HCT116 (cell line): ENCODE measurements around the gene SUMO3. TPM values are rescaled to one million over a fixed set of nuclear protein-coding genes. Genes with fewer than 3 reads are reported as not detected.
A peak's percentile ranks its signal among the peaks of the same experiment; 100 is the strongest.

Experiments used
- ATAC-seq: fragments of 200-7000 bp; cut with Tn5 transposase; 2 replicates; pipeline ENCODE4 v1.9.1; 2020; ENCODE audit warnings: mild to moderate bottlenecking, moderate library complexity
- BruUV-seq: library from RNA; stranded (reverse); fragments of 400-500 nt; replicated peaks from 2 replicates; lab custom pipeline; 2021; lab: Mats Ljungman, UMichigan
- CTCF ChIA-PET: fragments of 300-600 bp; sonication (Branson Sonifier 250); formaldehyde crosslinking; loops from one replicate; lab custom pipeline; 2021; ENCODE audit warnings: antibody characterized with exemption; lab: Charles Lee
- POLR2A ChIA-PET: fragments of 300-600, 350-600 bp; sonication (Branson Sonifier 250); formaldehyde crosslinking; loops from one replicate; lab custom pipeline; 2021; ENCODE audit warnings: antibody characterized with exemption; lab: Charles Lee
- RAD21 ChIA-PET, 2 experiments: fragments of 300-600 bp; sonication (Branson Sonifier 250); formaldehyde crosslinking; loops; one replicate each; lab custom pipeline; 2023; ENCODE audit warnings: low total read pairs in 2 of 2; ENCODE audit not compliant: uncharacterized antibody in 2 of 2, unreplicated experiment in 2 of 2, low non-redundant PET in 1 of 2; lab: Charles Lee
- DNase-seq: peaks from one replicate; pipeline ENCODE4 v3.0.0-alpha.2; 2010; ENCODE audit warnings: low read depth, low spot score
- H2AFZ ChIP-seq: fragments of 200-600 bp; shearing (Covaris generic), sonication (generic); 2 replicates; pipeline ENCODE4 v1.6.1; 2017; ENCODE audit warnings: low read depth, mixed run types, mixed read lengths, antibody characterized with exemption, low read length; ENCODE audit not compliant: poor library complexity, severe bottlenecking
- H3K27ac ChIP-seq: 2 replicates; pipeline ENCODE4 v1.5.1; 2012; ENCODE audit warnings: low read depth, low read length
- H3K27me3 ChIP-seq: fragments of 200-600 bp; sonication (generic); 2 replicates; pipeline ENCODE4 v1.6.1; 2016; ENCODE audit warnings: mixed run types, low read length, mixed read lengths; ENCODE audit not compliant: insufficient read depth
- H3K36me3 ChIP-seq, 2 experiments: fragments of 200-500 bp in 1 of 2; fragments of 200-600 bp in 1 of 2; sonication (Bioruptor generic) in 1 of 2; sonication (generic) in 1 of 2; 2 replicates each; pipeline versions ENCODE4 v1.5.1 to v1.6.1; 2014 to 2016; ENCODE audit warnings: low read length in 2 of 2, inconsistent platforms in 1 of 2, mixed read lengths in 1 of 2, mixed run types in 1 of 2; ENCODE audit not compliant: insufficient read depth in 2 of 2, control insufficient read depth in 1 of 2
- H3K4me1 ChIP-seq, 2 experiments: fragments of 200-600 bp in 1 of 2; sonication (generic) in 1 of 2; 2 replicates each; pipeline versions ENCODE4 v1.5.1 to v1.6.1; 2012 to 2017; ENCODE audit warnings: low read length in 2 of 2, inconsistent platforms in 1 of 2, mild to moderate bottlenecking in 1 of 2, mixed read lengths in 1 of 2, mixed run types in 1 of 2, moderate library complexity in 1 of 2; ENCODE audit not compliant: insufficient read depth in 2 of 2, control insufficient read depth in 1 of 2
- H3K4me2 ChIP-seq: fragments of 200-600 bp; sonication (generic); 2 replicates; pipeline ENCODE4 v1.6.1; 2017; ENCODE audit warnings: mixed run types, low read length, mixed read lengths
- H3K4me3 ChIP-seq, 2 experiments: fragments of 200-600 bp in 1 of 2; sonication (generic) in 1 of 2; replicated peaks in 1 of 2; 2 replicates each; pipeline ENCODE4 v1.5.1; 2011 to 2016; ENCODE audit warnings: low read length in 2 of 2, control low read depth in 1 of 2, low read depth in 1 of 2, mild to moderate bottlenecking in 1 of 2, mixed read lengths in 1 of 2, mixed run types in 1 of 2
- H3K79me2 ChIP-seq: fragments of 200-600 bp; sonication (generic); 2 replicates; pipeline ENCODE4 v1.6.1; 2017; ENCODE audit warnings: mild to moderate bottlenecking, mixed run types, low read length, moderate library complexity, mixed read lengths; ENCODE audit not compliant: insufficient read depth
- H3K9ac ChIP-seq: fragments of 200-600 bp; sonication (generic); 2 replicates; pipeline ENCODE4 v1.6.1; 2016; ENCODE audit warnings: low read length, mixed read lengths
- H3K9me2 ChIP-seq: fragments of 200-600 bp; sonication (generic), shearing (Covaris generic); 2 replicates; pipeline ENCODE4 v1.6.1; 2017; ENCODE audit warnings: mixed run types, mild to moderate bottlenecking, moderate library complexity; ENCODE audit not compliant: insufficient read depth
- H3K9me3 ChIP-seq, 2 experiments: fragments of 200-500 bp in 1 of 2; fragments of 200-600 bp in 1 of 2; sonication (Bioruptor generic) in 1 of 2; sonication (generic) in 1 of 2; 2 replicates each; pipeline ENCODE4 v1.6.1; 2014 to 2017; ENCODE audit warnings: low read length in 2 of 2, mixed read lengths in 2 of 2, inconsistent platforms in 1 of 2, low read depth in 1 of 2, mild to moderate bottlenecking in 1 of 2, mixed run types in 1 of 2, moderate library complexity in 1 of 2; ENCODE audit not compliant: control insufficient read depth in 1 of 2, insufficient read depth in 1 of 2
- H4K20me1 ChIP-seq: fragments of 200-600 bp; sonication (generic), shearing (Covaris generic); 2 replicates; pipeline ENCODE4 v1.6.1; 2017; ENCODE audit warnings: mixed run types, mild to moderate bottlenecking, moderate library complexity; ENCODE audit not compliant: insufficient read depth
- ATF3 ChIP-seq: IDR thresholded peaks from 2 replicates; pipeline ENCODE4 v1.6.1; 2012
- MAX ChIP-seq: IDR thresholded peaks from 2 replicates; pipeline ENCODE4 v1.6.1; 2012
- POLR2AphosphoS5 ChIP-seq: IDR thresholded peaks from 2 replicates; pipeline ENCODE4 v1.6.1; 2011; ENCODE audit warnings: mild to moderate bottlenecking, low read depth, low read length, moderate library complexity
- SP1 ChIP-seq: IDR thresholded peaks from 2 replicates; pipeline ENCODE4 v1.6.1; 2012; ENCODE audit warnings: low read depth
- ZBTB33 ChIP-seq: IDR thresholded peaks from 2 replicates; pipeline ENCODE4 v1.6.1; 2011; ENCODE audit warnings: mild to moderate bottlenecking, low read length, moderate library complexity; ENCODE audit not compliant: insufficient replicate concordance; ENCODE audit errors: extremely low read depth
- intact Hi-C: fragments of 100-400 bp; cut with micrococcal nuclease; formaldehyde crosslinking; loops from 2 replicates; pipeline ENCODE4 v1.10.0; 2022
- total RNA-seq: library from RNA; stranded (reverse); gene quantifications from one replicate; pipeline ENCODE4 v1.2.1, GENCODE V29; 2021; ENCODE audit not compliant: unreplicated experiment

The SUMO3 gene
- total RNA-seq, 1 experiment from 2014 or later, result 31.5 TPM

GRCh38 chr21:44804762-44805161 lies 13.1 kb downstream of the SUMO3 start:
- ChIA-PET RAD21 (no interaction called here), CTCF (interaction anchor here (1.0 kb wide), 1 partner anchor 11 kb away, joined by 4 read pairs; no protein-coding TSS in a partner anchor), POLR2A (no interaction called here)
- H3K4me2 ChIP-seq, result no peak overlapping the region
- H3K4me3 ChIP-seq, result no peak overlapping the region
- H3K27ac ChIP-seq, result no peak overlapping the region
- ATAC-seq (no peak), DNase-seq (no peak)
- H3K36me3 ChIP-seq, result peaks cover 0 to 14% of the 10 kb centered on the region in 2 experiments; a peak in 2 of 4 replicates
- no peak overlapping the region for H2AFZ ChIP-seq
- no peak overlapping the region for H3K9ac ChIP-seq
- H3K9me3 ChIP-seq, result no peaks in the 10 kb centered on the region
- H3K9me2 ChIP-seq, result no peaks in the 10 kb centered on the region
- no TSS peak for BruUV-seq
- H3K4me1 ChIP-seq, result peaks cover 11 to 20% of the 10 kb centered on the region in 2 experiments
- no peaks in the 10 kb centered on the region for H3K27me3 ChIP-seq
- H4K20me1 ChIP-seq, result peaks cover 11% of the 10 kb centered on the region; the same call in 1 of the 2 replicates
- peaks cover 28% of the 10 kb centered on the region for H3K79me2 ChIP-seq
- intact Hi-C loops, result no loop called here
- TF ChIP-seq MAX, result no peak
- 0 out of 2 replicates have a peak, but pooled peaks have one; percentile 4 for TF ChIP-seq POLR2AphosphoS5

GRCh38 chr21:44803651-44804050 lies 14.2 kb downstream of the SUMO3 start:
- no peak overlapping the region for H3K27ac ChIP-seq

More at GRCh38 chr21:44803651-44804050, 14.2 kb downstream of the SUMO3 start:
- H3K9me3 ChIP-seq, result no peaks in the 10 kb centered on the region
- peaks cover 5 to 22% of the 10 kb centered on the region in 2 experiments; a peak in 3 of 4 replicates for H3K36me3 ChIP-seq
- DNase-seq, result no peak
- TF ChIP-seq SP1, result no peak
- no peak for TF ChIP-seq ATF3
- no peak for TF ChIP-seq ZBTB33
- peaks cover 11 to 20% of the 10 kb centered on the region in 2 experiments for H3K4me1 ChIP-seq
- peaks cover 39% of the 10 kb centered on the region for H3K79me2 ChIP-seq
- no peak overlapping the region for H3K4me3 ChIP-seq
- ChIA-PET CTCF (no interaction called here), POLR2A (no interaction called here), RAD21 (no interaction called here)
- no peak overlapping the region for H3K4me2 ChIP-seq
- BruUV-seq, result no TSS peak
- no peak overlapping the region for H2AFZ ChIP-seq
- H3K9ac ChIP-seq, result no peak overlapping the region
- H3K27me3 ChIP-seq, result no peaks in the 10 kb centered on the region
- no peaks in the 10 kb centered on the region for H3K9me2 ChIP-seq
- intact Hi-C loops, result no loop called here
- peaks cover 19% of the 10 kb centered on the region; the same call in 1 of the 2 replicates for H4K20me1 ChIP-seq
- no peak for ATAC-seq
